Body of pancreas (tissue), 4 donors: ENCODE data around the gene KLHDC9.
A peak's percentile ranks its signal among the peaks of the same experiment; 100 is the strongest.

Experiments used
- POLR2A ChIP-seq, 3 donors: fragments of 450-650 bp; IDR thresholded peaks; one replicate each; pipeline ENCODE4 v1.6.1; 2016; ENCODE audit warnings: antibody characterized with exemption in 3 of 3, mild to moderate bottlenecking in 2 of 3
- TF ChIP-seq, protein P1 (sequence below), 7 experiments: fragments of 450-650 bp in 4 of 7; fragments of 200-600 bp in 3 of 7; sonication (generic) in 3 of 7; IDR thresholded peaks; one replicate each; pipeline ENCODE4 v1.5.1; 2016 to 2019; ENCODE audit warnings: antibody characterized with exemption in 7 of 7

DNA sequence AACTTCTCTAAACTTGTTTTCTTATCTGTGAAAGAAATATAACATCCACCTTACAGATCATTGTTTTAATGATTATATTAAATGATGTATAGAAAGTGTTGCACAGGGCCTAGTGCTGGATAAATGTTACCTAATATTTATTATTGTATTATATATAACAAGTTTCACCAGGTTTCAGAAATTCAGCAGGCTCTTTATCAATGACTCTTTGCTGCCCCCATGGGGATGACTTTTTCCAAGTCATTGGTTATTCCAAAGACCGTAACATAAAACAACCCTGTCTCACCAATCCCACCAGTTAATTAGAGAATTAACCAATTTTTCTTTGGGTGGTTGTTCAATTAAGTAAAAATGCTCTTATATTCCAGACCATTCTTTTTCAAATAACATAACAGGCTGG lies 41.6 kb downstream of the KLHDC9 start:
- TF ChIP-seq, protein P1, sequence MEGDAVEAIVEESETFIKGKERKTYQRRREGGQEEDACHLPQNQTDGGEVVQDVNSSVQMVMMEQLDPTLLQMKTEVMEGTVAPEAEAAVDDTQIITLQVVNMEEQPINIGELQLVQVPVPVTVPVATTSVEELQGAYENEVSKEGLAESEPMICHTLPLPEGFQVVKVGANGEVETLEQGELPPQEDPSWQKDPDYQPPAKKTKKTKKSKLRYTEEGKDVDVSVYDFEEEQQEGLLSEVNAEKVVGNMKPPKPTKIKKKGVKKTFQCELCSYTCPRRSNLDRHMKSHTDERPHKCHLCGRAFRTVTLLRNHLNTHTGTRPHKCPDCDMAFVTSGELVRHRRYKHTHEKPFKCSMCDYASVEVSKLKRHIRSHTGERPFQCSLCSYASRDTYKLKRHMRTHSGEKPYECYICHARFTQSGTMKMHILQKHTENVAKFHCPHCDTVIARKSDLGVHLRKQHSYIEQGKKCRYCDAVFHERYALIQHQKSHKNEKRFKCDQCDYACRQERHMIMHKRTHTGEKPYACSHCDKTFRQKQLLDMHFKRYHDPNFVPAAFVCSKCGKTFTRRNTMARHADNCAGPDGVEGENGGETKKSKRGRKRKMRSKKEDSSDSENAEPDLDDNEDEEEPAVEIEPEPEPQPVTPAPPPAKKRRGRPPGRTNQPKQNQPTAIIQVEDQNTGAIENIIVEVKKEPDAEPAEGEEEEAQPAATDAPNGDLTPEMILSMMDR (IDR thresholded peaks at IDR 0.05), result peak in 6 of 7 experiments; percentile 32 to 67 (median 55)
- no peak for TF ChIP-seq POLR2A (IDR thresholded peaks at IDR 0.05)
